HepG2 (cell line): ENCODE data around the gene AMBRA1.

ENCODE experiments used
- MEIS1 ChIP-seq: sonication (generic); formaldehyde crosslinking; IDR thresholded peaks from 2 replicates; pipeline ENCODE4 v1.9.0; 2021; ENCODE audit warnings: mild to moderate bottlenecking, missing genetic modification reagents, moderate library complexity, borderline replicate concordance
- NCOR1 ChIP-seq: fragments of 200-600 bp; sonication (generic); IDR thresholded peaks from 2 replicates; pipeline ENCODE4 v1.7.0; 2017; ENCODE audit warnings: antibody characterized with exemption, low read length, borderline replicate concordance
- NFIC ChIP-seq: IDR thresholded peaks from 2 replicates; pipeline ENCODE4 v1.6.1; 2012; ENCODE audit warnings: mild to moderate bottlenecking, low read length, inconsistent platforms
- NR2F1 ChIP-seq, 2 experiments: fragments of 450-650 bp in 1 of 2; formaldehyde crosslinking in 1 of 2; IDR thresholded peaks; 2 replicates each; pipeline versions ENCODE4 v1.5.0 to v1.6.1; 2016 to 2020; ENCODE audit warnings: mild to moderate bottlenecking in 1 of 2, missing compliant biosample characterization in 1 of 2, missing genetic modification reagents in 1 of 2, moderate library complexity in 1 of 2
- POGZ ChIP-seq: sonication (generic); formaldehyde crosslinking; IDR thresholded peaks from 2 replicates; pipeline ENCODE4 v1.4.0; 2020; ENCODE audit warnings: mild to moderate bottlenecking, missing genetic modification reagents
- POLR2AphosphoS5 ChIP-seq: IDR thresholded peaks from 2 replicates; pipeline ENCODE4 v1.6.1; 2012; ENCODE audit warnings: low read depth, low read length
- TAF1 ChIP-seq: sonication (generic); formaldehyde crosslinking; IDR thresholded peaks from 2 replicates; pipeline ENCODE4 v1.4.0; 2020; ENCODE audit warnings: missing genetic modification reagents
- ZNF629 ChIP-seq: sonication (generic); formaldehyde crosslinking; conservative IDR thresholded peaks from 2 replicates; pipeline ENCODE4 v1.5.0; 2020; ENCODE audit warnings: missing genetic modification reagents
- ZSCAN29 ChIP-seq: sonication (generic); formaldehyde crosslinking; conservative IDR thresholded peaks from 2 replicates; pipeline ENCODE4 v1.4.0; 2020; ENCODE audit warnings: mild to moderate bottlenecking, missing genetic modification reagents
- TF ChIP-seq, protein P1 (sequence below): sonication (generic); formaldehyde crosslinking; IDR thresholded peaks from 2 replicates; pipeline ENCODE4 v1.9.0; 2021; ENCODE audit warnings: missing genetic modification reagents, borderline replicate concordance
- TF ChIP-seq, protein P2 (sequence below): sonication (generic); formaldehyde crosslinking; IDR thresholded peaks from 2 replicates; pipeline ENCODE4 v1.5.0; 2020; ENCODE audit warnings: mild to moderate bottlenecking, missing genetic modification reagents, borderline replicate concordance

DNA sequence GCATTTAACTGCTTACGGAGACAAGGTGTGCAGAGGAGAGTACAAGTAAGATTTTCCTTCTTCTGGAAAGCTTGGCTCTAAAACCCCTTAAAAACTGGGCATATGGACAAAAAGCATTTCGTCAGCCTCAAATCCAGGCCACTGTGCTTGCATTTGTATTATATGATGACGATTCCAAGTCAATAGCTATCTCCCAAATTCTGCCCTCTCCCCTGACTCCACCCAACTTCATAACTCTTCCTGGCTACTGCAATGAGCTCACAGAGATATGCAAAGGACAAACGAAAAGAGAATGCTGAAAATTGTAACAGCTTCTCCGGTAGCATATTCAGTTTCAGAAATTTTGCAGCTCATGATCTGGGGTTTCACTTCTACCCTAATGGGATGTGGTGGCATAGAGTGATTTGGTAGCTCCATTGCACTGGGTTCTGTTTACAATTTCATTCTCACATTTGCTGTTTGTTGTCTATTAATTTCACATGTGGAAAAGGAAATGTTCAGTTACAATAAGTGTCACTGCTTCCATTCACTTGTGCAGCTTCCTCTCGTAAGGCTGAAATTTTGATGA, 156.6 kb downstream of the AMBRA1 start:
- TF ChIP-seq, protein P1, sequence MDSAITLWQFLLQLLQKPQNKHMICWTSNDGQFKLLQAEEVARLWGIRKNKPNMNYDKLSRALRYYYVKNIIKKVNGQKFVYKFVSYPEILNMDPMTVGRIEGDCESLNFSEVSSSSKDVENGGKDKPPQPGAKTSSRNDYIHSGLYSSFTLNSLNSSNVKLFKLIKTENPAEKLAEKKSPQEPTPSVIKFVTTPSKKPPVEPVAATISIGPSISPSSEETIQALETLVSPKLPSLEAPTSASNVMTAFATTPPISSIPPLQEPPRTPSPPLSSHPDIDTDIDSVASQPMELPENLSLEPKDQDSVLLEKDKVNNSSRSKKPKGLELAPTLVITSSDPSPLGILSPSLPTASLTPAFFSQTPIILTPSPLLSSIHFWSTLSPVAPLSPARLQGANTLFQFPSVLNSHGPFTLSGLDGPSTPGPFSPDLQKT (CRISPR knock-in tag), result no peak
- TF ChIP-seq ZSCAN29 (CRISPR knock-in tag) (no peak), NR2F1 (CRISPR knock-in tag; IDR thresholded peaks at IDR 0.05) (no peak), POGZ (no peak), POLR2AphosphoS5 (no peak), NCOR1 (no peak), NFIC (no peak), ZNF629 (no peak), MEIS1 (CRISPR knock-in tag) (no peak), TAF1 (CRISPR knock-in tag) (no peak)
- TF ChIP-seq, protein P2, sequence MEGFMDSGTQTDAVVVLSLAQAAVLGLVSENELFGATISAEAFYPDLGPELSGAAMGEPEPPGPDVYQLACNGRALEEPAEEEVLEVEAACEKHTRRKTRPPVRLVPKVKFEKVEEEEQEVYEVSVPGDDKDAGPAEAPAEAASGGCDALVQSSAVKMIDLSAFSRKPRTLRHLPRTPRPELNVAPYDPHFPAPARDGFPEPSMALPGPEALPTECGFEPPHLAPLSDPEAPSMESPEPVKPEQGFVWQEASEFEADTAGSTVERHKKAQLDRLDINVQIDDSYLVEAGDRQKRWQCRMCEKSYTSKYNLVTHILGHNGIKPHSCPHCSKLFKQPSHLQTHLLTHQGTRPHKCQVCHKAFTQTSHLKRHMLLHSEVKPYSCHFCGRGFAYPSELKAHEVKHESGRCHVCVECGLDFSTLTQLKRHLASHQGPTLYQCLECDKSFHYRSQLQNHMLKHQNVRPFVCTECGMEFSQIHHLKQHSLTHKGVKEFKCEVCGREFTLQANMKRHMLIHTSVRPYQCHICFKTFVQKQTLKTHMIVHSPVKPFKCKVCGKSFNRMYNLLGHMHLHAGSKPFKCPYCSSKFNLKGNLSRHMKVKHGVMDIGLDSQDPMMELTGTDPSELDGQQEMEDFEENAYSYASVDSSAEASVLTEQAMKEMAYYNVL (CRISPR knock-in tag), result no peak
